Stimulated activated CD8-positive, alpha-beta memory T cell treated with anti-CD3 and anti-CD28 coated beads, Interleukin-7, amount 100 ng/mL, for 24 hours (primary cell): ENCODE results near the gene NUDT6.
A peak's percentile ranks its signal among the peaks of the same experiment; 100 is the strongest.
"Not testable (repeated sequence)": the region's sequence is repeated elsewhere in the genome, so short reads cannot be mapped to it uniquely, and the experiment has no call there.

ENCODE experiments used
- DNase-seq: peaks from one replicate; pipeline ENCODE4 v3.0.0-alpha.2; 2020; ENCODE audit warnings: low read depth

NUDT6 gene

GRCh38 chr4:122921971-122922876 is at the start of gene NUDT6:
NUDT6 (minus strand) TSS chr4:122922597; CDS start chr4:122922572, 25 bp downstream.
- peak; percentile 4 for DNase-seq

- DNase-seq: no peak
These were observed 45.9 kb upstream of the NUDT6 start for GRCh38 chr4:122968227-122968812.

GRCh38 chr4:122967231-122967630 is 44.8 kb upstream of the NUDT6 start:
- no peak for DNase-seq

GRCh38 chr4:122966201-122966600 is 43.8 kb upstream of the NUDT6 start:
- DNase-seq: no peak

GRCh38 chr4:122963216-122963615 is 40.8 kb upstream of the NUDT6 start:
- DNase-seq: no peak

GRCh38 chr4:122960611-122961000 is 38.2 kb upstream of the NUDT6 start:
- no peak for DNase-seq

- no peak for DNase-seq
These were observed 37.7 kb upstream of the NUDT6 start for GRCh38 chr4:122959981-122960610.

GRCh38 chr4:122959441-122959840 is 37.0 kb upstream of the NUDT6 start:
- DNase-seq: no peak

GRCh38 chr4:122958505-122958904 is 36.1 kb upstream of the NUDT6 start:
- DNase-seq: no peak

- no peak for DNase-seq
These were observed 31.5 kb upstream of the NUDT6 start for GRCh38 chr4:122953924-122954323.

GRCh38 chr4:122952028-122952427 is 29.6 kb upstream of the NUDT6 start:
- DNase-seq: no peak

GRCh38 chr4:122948671-122949070 is 26.3 kb upstream of the NUDT6 start:
- no peak for DNase-seq

GRCh38 chr4:122946142-122946541 is 23.7 kb upstream of the NUDT6 start:
- no peak for DNase-seq

- not testable (repeated sequence) for DNase-seq
These were observed 22.7 kb upstream of the NUDT6 start for GRCh38 chr4:122945136-122945535.

- no peak for DNase-seq
These were observed 10.4 kb upstream of the NUDT6 start for GRCh38 chr4:122932763-122933162.

- no peak for DNase-seq
These were observed 8.5 kb upstream of the NUDT6 start for GRCh38 chr4:122930862-122931261.

GRCh38 chr4:122928930-122929329 is 6.5 kb upstream of the NUDT6 start:
- DNase-seq: no peak

- DNase-seq: peak; percentile 70
These were observed 597 bp upstream of the NUDT6 start for GRCh38 chr4:122922877-122923511.

- no peak for DNase-seq
These were observed 1.1 kb downstream of the NUDT6 start for GRCh38 chr4:122921300-122921699.

GRCh38 chr4:122920473-122920872 is 1.9 kb downstream of the NUDT6 start:
- DNase-seq: no peak

GRCh38 chr4:122917731-122918130 is 4.7 kb downstream of the NUDT6 start:
- no peak for DNase-seq

GRCh38 chr4:122914938-122915337 is 7.5 kb downstream of the NUDT6 start:
- DNase-seq: no peak
